Lower leg skin (tissue), 3 donors: ENCODE measurements around the gene DDX6.

Experiments
- CTCF ChIP-seq, 3 donors: fragments of 450-650 bp; IDR thresholded peaks; one replicate each; pipeline ENCODE4 v1.5.1; 2016; ENCODE audit warnings: antibody characterized with exemption in 3 of 3, mild to moderate bottlenecking in 3 of 3, moderate library complexity in 2 of 3
- POLR2A ChIP-seq, 2 donors: fragments of 450-650 bp; IDR thresholded peaks; one replicate each; pipeline ENCODE4 v1.6.1; 2016 to 2017; ENCODE audit warnings: antibody characterized with exemption in 2 of 2, mild to moderate bottlenecking in 1 of 2, moderate library complexity in 1 of 2

- TF ChIP-seq POLR2A (IDR thresholded peaks at IDR 0.05) (no peak), CTCF (IDR thresholded peaks at IDR 0.05) (no peak)
These were observed 85.7 kb downstream of the DDX6 start for GRCh38 chr11:118705111-118705741.
